GM12891 (cell line): ENCODE data around the gene MYDGF.

Experiments used
- DNase-seq: peaks from one replicate; pipeline ENCODE4 v3.0.0; 2011; ENCODE audit warnings: low spot score; ENCODE audit not compliant: insufficient read length
- FAIRE-seq: peaks from 2 replicates; lab custom pipeline; 2011; peaks lifted over from hg19 to GRCh38; lab: Jason Lieb, UNC
- PAX5 ChIP-seq: IDR thresholded peaks from 2 replicates; pipeline ENCODE4 v1.6.1; 2011; ENCODE audit warnings: low read length, moderate library complexity, mild to moderate bottlenecking; ENCODE audit not compliant: insufficient read depth, severe bottlenecking
- POLR2A ChIP-seq: IDR thresholded peaks from 2 replicates; pipeline ENCODE4 v1.6.1; 2011; ENCODE audit warnings: low read depth, low read length, control low read depth
- POLR2AphosphoS5 ChIP-seq: IDR thresholded peaks from 2 replicates; pipeline ENCODE4 v1.6.1; 2011; ENCODE audit warnings: low read depth, low read length, control low read depth
- POU2F2 ChIP-seq: IDR thresholded peaks from 2 replicates; pipeline ENCODE4 v1.6.1; 2011; ENCODE audit warnings: low read depth, mild to moderate bottlenecking, control low read depth, low read length, moderate library complexity
- SPI1 ChIP-seq: IDR thresholded peaks from 2 replicates; pipeline ENCODE4 v1.6.1; 2011; ENCODE audit warnings: low read depth, low read length, control low read depth
- TAF1 ChIP-seq: IDR thresholded peaks from 2 replicates; pipeline ENCODE4 v1.6.1; 2011; ENCODE audit warnings: low read depth, low read length, control low read depth

MYDGF gene

DNA sequence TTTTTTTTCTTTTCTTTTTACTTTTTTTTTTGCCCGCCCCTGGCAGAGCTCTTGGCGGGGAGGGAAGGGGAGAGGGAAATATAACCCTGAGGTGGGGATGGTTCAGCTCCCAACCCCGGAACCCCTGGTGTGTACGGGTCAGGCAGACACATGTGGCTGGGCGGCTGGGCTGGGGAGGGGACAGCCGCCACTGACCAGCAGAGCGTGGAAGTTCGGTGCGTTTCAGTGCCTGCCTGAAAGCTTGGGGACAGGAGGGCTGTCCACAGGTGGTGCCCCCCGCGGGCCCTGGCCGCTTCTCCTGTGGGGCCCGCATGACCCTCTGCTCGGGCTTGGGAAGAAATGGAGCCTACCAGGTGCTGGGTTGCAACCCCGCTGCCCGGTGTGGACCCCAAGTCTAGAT is 5.2 kb upstream of the MYDGF start:
- TF ChIP-seq POLR2A (no peak), PAX5 (no peak), POLR2AphosphoS5 (no peak)
- DNase-seq (no peak), FAIRE-seq (no peak)

DNA sequence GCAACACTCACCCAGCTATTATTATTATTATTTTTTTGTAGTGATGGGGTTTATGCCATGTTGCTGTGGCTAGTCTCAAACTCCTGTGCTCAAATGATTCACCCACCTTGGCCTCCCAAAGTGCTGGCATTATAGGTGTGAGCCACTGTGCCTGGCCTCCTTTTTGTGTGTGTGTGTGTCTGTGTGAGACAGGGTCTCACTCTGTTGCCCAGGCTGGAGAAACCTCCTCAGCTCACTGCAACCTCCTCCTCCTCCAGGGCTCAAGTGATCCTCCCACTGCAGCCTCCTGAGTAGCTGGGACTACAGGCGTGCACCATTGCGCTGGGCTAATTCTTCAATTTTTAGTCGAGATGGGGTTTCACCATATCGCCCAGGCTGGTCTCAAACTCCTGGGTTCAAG is 3.6 kb upstream of the MYDGF start:
- FAIRE-seq (no peak), DNase-seq (no peak)
- TF ChIP-seq POLR2AphosphoS5 (no peak), PAX5 (no peak), POU2F2 (no peak), POLR2A (no peak), TAF1 (no peak), SPI1 (no peak)

DNA sequence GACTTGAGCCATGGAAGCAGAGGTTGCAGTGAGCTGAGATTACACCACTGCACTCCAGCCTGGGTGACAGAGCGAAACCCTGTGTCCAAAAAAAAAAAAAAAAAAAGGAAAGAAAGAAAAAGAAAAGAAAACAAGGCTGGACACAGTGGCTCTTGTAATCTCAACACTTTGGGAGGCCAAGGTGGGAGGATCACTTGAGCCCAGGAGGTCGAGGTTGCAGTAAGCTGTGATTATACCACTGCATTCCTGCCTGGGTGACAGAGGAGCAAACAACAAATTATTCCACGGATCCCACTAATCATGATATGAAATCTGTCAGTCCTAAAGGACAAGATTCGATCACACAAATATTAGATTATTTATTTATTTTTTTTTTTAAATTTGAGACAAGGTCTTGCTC is 3.1 kb upstream of the MYDGF start:
- DNase-seq (no peak), FAIRE-seq (no peak)
- TF ChIP-seq PAX5 (no peak), POLR2A (no peak), POLR2AphosphoS5 (no peak), POU2F2 (no peak)

DNA sequence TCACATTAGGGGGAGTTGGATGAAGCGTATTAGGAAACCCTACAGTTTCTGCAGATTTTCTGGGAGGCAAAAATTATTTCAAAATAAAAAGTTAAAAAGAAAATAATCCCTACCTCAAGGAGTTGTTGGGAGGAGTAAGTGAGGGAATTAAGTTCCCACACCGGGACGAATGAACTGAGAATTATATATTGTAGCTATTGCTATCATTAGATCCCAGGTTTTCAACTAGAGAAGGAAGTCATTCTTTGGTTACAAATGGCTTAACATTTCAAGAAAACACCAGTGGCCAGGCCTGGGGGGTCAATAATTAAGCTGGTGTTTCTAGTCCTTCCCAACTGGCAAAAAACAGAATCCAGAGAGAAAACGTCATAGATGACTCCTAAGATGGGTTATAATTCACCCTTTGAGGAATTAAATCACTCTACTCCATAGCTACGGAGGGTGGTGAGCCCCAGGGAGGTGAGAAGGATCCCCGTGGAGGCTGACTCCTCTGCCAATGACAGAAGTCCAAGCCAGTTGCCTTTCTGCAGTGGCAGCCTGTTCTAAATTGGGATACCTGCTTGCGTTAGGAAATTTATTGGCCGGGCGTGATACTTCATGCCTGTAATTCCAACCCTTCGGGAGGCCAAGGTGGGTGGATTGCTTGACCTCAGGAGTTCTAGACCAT is 1.2 kb upstream of the MYDGF start:
- TF ChIP-seq POU2F2 (no peak), TAF1 (no peak), POLR2AphosphoS5 (no peak)
- no peak for DNase-seq
- no peak for FAIRE-seq

DNA sequence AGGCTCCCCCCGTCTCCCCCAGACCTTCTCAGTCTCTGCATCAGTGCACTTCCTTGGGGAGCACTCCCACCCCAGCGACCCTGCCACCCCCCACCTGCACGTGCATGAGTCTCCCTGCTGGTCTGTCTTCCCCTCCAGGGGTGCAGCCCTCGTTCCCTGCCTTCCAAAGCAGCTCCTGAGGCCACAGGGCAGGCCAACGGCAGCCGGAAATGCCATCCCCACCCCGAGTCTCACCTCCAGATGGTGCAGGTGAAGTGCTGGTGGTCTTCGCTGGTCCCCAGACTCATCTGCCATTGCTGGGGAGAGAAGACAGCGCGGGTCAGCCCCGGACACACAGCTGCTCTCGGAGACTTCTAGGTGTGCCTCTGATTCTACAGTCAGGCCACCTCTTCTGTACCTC is 5.5 kb downstream of the MYDGF start:
- FAIRE-seq (no peak), DNase-seq (no peak)
- TF ChIP-seq POLR2AphosphoS5 (no peak), TAF1 (no peak), POLR2A (no peak), PAX5 (no peak), POU2F2 (no peak), SPI1 (no peak)

DNA sequence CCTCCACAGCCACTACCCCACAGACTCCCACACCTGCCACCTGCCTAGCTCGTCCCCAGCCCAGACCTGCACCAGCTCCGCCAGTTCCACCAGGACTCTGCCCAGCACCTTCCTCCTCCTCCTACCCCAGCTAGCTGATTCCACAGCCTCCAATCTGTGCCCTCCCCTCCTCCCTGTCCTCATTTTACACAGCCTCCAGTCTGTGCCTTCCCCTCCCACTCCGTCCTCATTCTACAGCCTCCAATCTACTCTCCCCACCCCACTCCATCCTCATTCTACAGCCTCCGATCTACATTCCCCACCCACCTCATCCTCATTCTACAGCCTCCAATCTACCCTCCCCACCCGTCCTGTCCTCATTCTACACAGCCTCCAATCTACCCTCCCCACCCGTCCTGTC is 7.3 kb downstream of the MYDGF start:
- no peak for DNase-seq
- TF ChIP-seq PAX5 = no peak
- TF ChIP-seq POLR2AphosphoS5 = no peak
- TF ChIP-seq POLR2A = no peak
- no peak for TF ChIP-seq SPI1
- no peak for TF ChIP-seq POU2F2
- no peak for TF ChIP-seq TAF1
- FAIRE-seq = no peak

DNA sequence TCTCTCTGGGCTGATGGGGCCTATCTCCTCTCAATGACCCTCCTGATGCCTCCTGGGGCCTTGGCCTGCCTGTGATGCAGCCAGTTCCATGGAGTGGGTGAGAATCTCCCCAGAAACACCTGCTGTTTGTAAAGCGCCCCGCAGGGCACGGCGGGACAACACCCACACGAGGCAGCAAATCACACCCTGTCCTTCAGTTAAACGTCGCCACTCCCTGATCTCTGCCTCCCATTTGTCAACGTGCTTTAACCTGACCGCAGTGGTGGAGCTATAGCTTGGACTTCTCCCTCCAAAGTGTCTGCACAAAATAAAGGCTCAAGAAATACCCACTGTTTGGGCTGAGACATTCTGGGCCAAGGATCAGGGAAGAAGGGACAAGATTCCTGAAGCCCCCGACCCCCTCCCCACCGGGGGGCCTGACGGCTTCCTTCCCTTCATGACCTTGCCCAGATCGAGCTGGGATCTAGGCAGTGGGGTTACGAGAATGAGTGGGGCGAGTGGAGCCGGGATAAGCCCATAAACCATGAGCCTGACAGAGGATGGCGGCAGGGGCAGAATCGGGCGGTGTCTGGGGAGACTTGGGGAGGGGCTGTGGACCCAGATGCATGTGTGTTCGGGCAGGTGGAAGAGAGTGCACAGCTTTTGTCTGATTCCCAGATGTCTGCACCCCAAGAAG is 8.0 kb downstream of the MYDGF start:
- DNase-seq (no peak), FAIRE-seq (no peak)
- TF ChIP-seq POLR2A (no peak), POU2F2 (no peak), POLR2AphosphoS5 (no peak), PAX5 (no peak), SPI1 (no peak), TAF1 (no peak)

DNA sequence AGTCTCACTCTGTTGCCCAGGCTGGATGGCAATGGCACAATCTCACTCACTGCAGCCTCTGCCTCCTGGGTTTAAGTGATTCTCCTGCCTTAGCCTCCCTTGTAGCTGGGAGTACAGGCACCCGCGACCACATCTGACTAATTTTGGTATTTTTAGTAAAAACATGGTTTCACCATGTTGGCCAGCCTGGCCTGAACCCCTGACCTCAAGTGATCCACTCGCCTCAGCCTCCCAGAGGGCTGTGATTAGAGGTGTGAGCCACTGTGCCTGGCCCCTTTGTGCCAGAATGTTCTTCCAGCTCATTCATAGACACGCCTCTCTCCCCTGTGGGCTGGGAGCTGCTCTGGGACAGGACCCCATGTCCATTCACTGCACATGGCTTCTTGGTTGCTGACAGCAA is 9.1 kb downstream of the MYDGF start:
- DNase-seq (no peak), FAIRE-seq (no peak)
- no peak for TF ChIP-seq PAX5

DNA sequence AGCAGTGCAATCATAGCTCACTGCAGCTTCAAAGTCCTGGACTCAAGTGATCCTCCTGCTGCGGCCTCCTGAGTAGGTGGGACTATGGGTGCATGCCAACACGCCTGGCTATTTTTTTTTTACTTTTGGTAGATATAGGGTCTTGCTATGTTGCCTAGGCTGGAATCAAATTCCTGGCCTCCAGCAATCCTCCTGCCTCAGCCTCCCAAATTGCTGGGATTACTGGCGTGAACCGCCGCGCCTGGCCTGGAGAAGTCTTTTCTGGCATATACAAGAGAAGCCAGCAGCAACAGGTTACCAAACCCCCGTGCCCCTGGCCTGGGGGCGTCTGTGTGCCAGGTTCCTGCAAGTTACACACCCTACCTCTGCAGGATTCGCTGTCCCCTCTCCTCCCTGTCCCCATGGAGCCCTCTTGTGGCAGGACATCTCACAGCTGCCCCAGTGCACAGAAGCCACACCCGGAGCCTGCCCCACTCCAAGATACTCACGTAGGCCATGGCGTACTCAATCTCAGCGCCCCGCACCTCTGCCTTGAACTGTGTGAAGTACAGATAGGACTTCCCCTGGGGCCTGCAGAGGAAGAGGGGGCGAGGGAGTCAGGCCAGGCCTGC is 9.9 kb downstream of the MYDGF start:
- FAIRE-seq (no peak), DNase-seq (no peak)
- TF ChIP-seq POLR2A = no peak
- TF ChIP-seq SPI1 = no peak
- TF ChIP-seq POU2F2 = no peak
- no peak for TF ChIP-seq PAX5
- no peak for TF ChIP-seq POLR2AphosphoS5
- TF ChIP-seq TAF1 = no peak

DNA sequence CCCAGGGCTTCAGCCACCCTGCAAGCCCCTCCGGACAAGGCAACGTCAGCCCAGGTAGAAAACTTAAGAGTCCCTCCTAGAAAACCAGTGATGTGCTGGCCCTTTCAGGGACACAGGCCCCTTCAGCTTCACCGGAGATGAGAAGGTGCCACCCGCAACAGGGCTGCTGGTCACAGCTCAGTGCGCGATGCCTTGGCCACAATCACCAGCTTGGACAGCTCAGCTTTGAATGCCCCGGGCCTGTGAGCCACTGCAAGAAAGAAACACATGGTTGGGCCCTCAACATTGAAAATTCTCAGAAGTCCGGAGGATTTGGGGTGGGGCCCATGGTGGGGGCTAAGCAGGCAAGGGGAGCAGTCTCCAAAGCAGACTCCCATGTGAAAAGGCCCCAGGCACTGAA is 12.3 kb downstream of the MYDGF start:
- FAIRE-seq = no peak
- no peak for DNase-seq
- no peak for TF ChIP-seq POU2F2
- TF ChIP-seq POLR2A = no peak
- no peak for TF ChIP-seq TAF1
- TF ChIP-seq POLR2AphosphoS5 = no peak
